ENCODE data around the gene PVALEF. TPM values are rescaled to one million over a fixed set of nuclear protein-coding genes. Genes with fewer than 3 reads are reported as not detected.

Gene PVALEF
- total and polyA plus RNA-seq, 2 donors: not detected

DNA sequence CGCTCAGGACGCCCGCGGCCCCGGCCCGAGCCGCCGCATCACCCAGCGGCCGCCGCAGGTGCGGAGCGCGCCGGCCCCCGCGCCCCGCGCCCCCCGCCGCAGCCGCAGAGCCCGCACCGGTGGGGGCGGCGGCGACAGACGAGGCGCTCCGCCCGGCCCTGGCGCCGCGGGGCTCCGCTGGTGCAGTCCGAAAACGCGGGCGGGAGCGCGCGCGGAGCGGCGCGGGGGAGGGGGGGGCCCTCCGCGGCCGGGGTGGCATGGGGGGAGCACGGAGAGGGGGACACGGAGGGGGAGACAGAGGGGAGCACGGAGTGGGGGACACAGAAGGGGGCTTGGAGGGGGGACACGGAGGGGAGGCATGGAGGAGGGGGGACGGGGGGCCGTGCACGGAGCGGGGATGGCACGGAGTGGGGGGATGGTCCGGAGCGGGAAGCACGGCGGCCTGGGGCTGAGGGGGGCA, 756 bp downstream of the PVALEF start, which contains the start of gene AATK:
TSS of gene AATK (minus strand) at position 189 of the 460 bp plus-strand sequence. CDS start 229 bp downstream, outside the sequence.
- Histone ChIP-seq H3K4me3 (ENCODE audit: low read depth, low read length) (peak within 1 kb of the TSS; percentile 44), H3K27ac (ENCODE audit: low read depth) (no peak within 1 kb of the TSS), H3K36me3 (ENCODE audit: insufficient read depth) (no peaks in the 10 kb centered on the region), H3K4me1 (ENCODE audit: insufficient read depth) (no peaks in the 10 kb centered on the region)
- WGBS: 1% methylated on average over 55 of the region's 62 CpGs
- no peak for DNase-seq (ENCODE audit: extremely low spot score)

DNA sequence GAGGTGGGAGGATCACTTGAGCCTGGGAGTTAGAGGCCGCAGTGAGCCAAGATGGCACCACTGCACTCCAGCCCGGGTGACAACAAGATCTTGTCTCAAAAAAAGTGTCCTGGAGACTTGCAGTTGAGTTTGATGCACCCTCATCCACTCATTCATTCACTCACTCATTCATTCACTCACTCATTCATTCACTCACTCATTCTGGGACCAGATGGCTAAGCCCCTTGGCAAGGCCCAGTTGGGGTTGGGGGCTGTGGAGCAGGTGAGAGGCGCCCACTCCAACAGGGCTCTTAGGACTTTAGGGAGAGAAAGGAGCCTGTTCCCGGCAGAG, 1.9 kb downstream of the PVALEF start:
- WGBS: 96% methylated on average over 4 of the region's 4 CpGs
- no peak for DNase-seq (ENCODE audit: extremely low spot score)
- no peak overlapping the region for H3K27ac ChIP-seq (ENCODE audit: low read depth)
- H3K4me1 ChIP-seq (ENCODE audit: insufficient read depth): no peaks in the 10 kb centered on the region
- no peaks in the 10 kb centered on the region for H3K36me3 ChIP-seq (ENCODE audit: insufficient read depth)
- no peak overlapping the region for H3K4me3 ChIP-seq (ENCODE audit: low read depth, low read length)

DNA sequence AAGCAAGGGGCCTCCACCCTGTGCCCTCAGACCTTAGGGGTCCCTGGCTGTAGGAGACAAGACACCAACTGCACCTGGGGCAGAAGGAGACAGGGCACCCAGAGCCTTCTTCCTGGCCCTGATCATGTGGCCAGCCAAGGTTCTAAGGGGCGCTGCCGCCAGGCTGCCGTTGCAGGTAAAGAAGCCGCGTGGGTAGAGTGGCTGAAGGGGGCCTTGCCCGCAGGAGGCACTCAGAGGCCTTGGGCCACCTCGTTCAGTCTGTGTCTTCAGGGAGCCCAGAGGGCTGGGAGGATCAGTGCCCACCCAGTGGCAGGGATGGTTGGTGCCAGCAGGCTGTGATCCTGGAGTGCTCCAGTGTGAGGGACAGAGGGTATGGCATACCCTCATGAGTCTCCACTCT, 2.3 kb downstream of the PVALEF start:
- Histone ChIP-seq H3K36me3 (ENCODE audit: insufficient read depth) (no peaks in the 10 kb centered on the region), H3K27ac (ENCODE audit: low read depth) (no peak overlapping the region), H3K4me3 (ENCODE audit: low read depth, low read length) (no peak overlapping the region), H3K4me1 (ENCODE audit: insufficient read depth) (no peaks in the 10 kb centered on the region)
- no peak for DNase-seq (ENCODE audit: extremely low spot score)
- 96% methylated on average over 7 of the region's 7 CpGs for WGBS

DNA sequence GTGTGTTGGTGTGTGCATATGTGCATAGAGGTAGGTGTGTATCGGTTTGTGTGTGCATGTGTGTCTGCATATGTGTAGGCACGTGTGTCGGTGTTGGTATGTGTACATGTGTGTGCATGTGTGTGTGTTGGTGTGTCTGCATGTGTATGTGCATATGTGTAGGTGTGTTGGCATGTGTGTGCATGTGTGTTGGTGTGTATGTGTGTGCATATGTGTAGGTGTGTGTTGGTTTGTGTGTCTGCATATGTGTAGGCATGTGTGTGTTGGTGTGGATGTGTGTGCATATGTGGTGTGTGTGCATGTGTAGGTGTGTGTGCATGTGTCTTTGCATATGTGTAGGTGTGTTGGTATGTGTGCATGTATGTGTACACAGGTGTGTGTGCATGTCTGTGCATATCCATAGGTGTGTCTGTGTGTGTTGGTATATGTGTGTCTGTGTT, 4.6 kb downstream of the PVALEF start:
- WGBS: 98% methylated on average over 3 of the region's 3 CpGs
- DNase-seq (ENCODE audit: extremely low spot score): no peak
- no peak overlapping the region for H3K27ac ChIP-seq (ENCODE audit: low read depth)

DNA sequence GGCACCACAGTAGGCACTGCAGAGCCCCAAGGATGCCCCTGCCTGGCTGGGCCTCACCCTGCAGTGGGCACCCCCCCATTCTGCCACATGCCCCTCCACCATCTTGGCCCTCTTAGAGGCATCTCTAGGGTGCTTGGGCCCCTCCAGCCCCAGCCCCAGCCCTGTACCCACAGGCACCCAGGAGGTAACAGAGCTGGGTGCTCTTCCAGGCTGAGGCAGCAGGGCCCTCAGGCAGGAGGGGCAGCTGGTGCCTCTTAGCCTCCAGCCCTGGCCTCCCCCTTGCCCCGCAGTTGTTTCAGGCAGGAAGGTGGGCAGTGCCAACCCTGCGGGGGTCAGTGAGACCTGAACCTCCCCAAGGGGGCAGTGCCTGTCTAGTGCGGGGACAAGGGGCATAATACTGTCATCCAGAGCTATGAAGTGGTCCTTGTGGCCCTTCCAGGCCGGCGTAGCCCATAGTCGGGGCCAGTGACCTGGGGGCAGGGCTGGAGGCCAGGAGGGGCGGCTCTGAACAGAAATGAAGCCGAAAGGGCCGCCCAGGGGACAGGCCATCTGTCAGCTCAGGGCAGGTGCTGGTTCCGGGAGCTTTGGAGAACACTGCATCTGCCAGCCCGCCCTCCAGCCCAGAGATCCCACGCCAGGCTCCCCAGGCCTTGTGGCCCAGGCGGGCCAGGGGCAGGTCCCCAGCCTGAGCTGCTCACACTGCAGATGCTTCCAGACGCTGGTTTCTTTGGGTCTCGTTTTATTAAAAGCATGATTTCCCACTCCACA, 5.6 kb downstream of the PVALEF start:
- Histone ChIP-seq H3K4me3 (ENCODE audit: low read depth, low read length) (no peak overlapping the region), H3K27ac (ENCODE audit: low read depth) (no peak overlapping the region), H3K4me1 (ENCODE audit: insufficient read depth) (no peaks in the 10 kb centered on the region), H3K36me3 (ENCODE audit: insufficient read depth) (no peaks in the 10 kb centered on the region)
- 92% methylated on average over 15 of the region's 15 CpGs for WGBS
- no peak for DNase-seq (ENCODE audit: extremely low spot score)

More for the DNA sequence above, 4.6 kb downstream of the PVALEF start:
- Histone ChIP-seq H3K4me3 (ENCODE audit: low read depth, low read length) (no peak overlapping the region), H3K36me3 (ENCODE audit: insufficient read depth) (no peaks in the 10 kb centered on the region), H3K4me1 (ENCODE audit: insufficient read depth) (no peaks in the 10 kb centered on the region)

DNA sequence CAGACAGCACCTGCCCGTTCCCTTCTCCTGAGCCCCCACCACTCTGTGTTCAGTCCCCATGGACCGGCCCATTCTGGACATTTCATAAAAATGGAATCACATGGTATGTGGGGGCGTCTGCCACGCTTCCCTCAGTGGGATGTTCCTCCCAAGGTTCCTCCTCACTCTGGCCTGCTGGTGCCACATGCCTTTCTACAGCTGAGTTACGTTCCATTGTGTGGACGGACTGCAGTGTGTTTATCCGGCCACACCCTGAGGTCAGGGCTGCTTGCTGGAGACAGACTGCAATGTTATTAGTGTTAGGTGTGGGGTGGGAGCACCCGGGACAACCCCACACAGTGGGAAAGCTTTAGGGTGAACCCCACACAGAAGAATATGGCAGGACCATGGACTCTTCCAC, 6.6 kb downstream of the PVALEF start:
- DNase-seq (ENCODE audit: extremely low spot score): no peak
- WGBS: 58% methylated on average over 8 of the region's 8 CpGs
- H3K4me1 ChIP-seq (ENCODE audit: insufficient read depth): no peaks in the 10 kb centered on the region

DNA sequence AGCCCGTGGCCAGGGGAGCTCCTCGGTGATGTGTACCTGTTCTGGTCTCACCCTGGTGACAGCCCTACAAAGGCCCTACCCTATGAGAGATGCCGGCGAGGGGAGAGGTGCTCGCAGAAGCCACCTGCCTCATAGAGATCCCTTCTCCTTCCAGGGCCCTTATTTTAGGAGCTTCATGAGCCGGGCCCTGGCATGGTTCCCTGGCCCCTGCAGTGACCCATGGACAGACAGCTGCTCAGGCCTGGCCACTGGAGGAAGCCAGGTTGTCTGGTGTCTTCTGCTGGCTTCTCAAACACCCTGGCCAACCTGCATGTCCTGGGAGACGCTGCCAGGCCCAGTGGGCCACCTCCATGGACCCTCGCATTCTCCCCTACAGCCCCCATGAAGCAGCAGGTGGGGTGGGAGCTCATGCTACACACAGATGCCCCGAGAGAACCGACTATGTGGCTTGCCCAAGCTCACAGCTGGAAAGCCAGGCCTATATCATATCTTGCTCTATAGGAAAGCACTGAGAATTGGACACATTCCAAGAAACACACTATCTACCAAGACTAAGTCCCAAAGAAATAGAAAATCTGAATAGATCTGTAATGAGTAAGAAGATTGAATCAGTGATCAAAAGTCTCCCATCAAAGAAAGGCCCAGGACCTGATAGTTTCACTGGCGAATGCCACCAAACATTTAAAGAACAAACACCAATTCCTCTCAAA, 7.9 kb downstream of the PVALEF start:
- no peaks in the 10 kb centered on the region for H3K36me3 ChIP-seq (ENCODE audit: insufficient read depth)
- H3K4me1 ChIP-seq (ENCODE audit: insufficient read depth): no peaks in the 10 kb centered on the region
- H3K4me3 ChIP-seq (ENCODE audit: low read depth, low read length): no peak overlapping the region
- no peak overlapping the region for H3K27ac ChIP-seq (ENCODE audit: low read depth)
- no peak for DNase-seq (ENCODE audit: extremely low spot score)
- 82% methylated on average over 11 of the region's 11 CpGs for WGBS

More for the DNA sequence above, 6.6 kb downstream of the PVALEF start:
- Histone ChIP-seq H3K27ac (ENCODE audit: low read depth) (no peak overlapping the region), H3K4me3 (ENCODE audit: low read depth, low read length) (no peak overlapping the region), H3K36me3 (ENCODE audit: insufficient read depth) (no peaks in the 10 kb centered on the region)

DNA sequence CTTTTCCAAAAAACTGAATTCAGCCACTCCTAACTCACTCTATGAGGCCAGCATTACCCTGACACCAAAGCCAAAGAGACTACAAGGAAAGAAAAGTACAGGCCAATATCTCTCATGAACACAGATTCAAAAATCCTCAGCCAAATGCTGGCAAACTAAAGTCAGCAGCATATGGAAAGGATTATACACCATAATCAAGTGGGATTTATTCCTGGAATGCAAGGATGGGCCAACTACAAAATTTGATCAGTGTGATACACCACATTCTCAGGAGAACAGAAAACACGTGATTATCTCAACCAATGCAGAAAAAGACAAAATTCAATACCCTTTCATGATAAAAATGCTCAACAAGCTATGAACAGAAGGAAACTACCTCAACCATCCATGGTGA, 8.5 kb downstream of the PVALEF start:
- no peak overlapping the region for H3K27ac ChIP-seq (ENCODE audit: low read depth)
- H3K4me1 ChIP-seq (ENCODE audit: insufficient read depth): no peaks in the 10 kb centered on the region
- DNase-seq (ENCODE audit: extremely low spot score): no peak
- H3K36me3 ChIP-seq (ENCODE audit: insufficient read depth): no peaks in the 10 kb centered on the region
- no peak overlapping the region for H3K4me3 ChIP-seq (ENCODE audit: low read depth, low read length)
- WGBS: 63% methylated on average over 1 of the region's 1 CpG

DNA sequence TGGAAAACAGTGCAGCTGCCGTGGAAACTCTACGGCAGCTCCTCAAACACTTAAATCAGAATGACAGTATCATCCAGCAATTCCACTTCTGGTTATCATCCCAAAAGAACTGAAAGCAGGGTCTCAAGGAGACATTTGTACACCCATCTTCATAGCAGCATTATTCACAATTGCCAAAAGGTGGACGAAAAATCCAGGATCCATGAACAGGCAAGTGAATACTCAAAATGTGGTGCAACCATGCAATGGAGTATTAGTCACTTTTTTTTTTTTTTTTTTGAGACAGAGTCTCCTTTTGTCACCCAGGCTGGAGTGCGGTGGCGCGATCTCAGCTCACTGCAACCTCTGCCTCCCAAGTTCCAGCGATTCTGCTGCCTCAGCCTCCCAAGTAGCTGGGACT, 11.4 kb downstream of the PVALEF start:
- no peak overlapping the region for H3K27ac ChIP-seq (ENCODE audit: low read depth)
- no peak overlapping the region for H3K4me3 ChIP-seq (ENCODE audit: low read depth, low read length)
- 97% methylated on average over 7 of the region's 7 CpGs for WGBS
- H3K4me1 ChIP-seq (ENCODE audit: insufficient read depth): no peaks in the 10 kb centered on the region
- no peak for DNase-seq (ENCODE audit: extremely low spot score)
- H3K36me3 ChIP-seq (ENCODE audit: insufficient read depth): no peaks in the 10 kb centered on the region

DNA sequence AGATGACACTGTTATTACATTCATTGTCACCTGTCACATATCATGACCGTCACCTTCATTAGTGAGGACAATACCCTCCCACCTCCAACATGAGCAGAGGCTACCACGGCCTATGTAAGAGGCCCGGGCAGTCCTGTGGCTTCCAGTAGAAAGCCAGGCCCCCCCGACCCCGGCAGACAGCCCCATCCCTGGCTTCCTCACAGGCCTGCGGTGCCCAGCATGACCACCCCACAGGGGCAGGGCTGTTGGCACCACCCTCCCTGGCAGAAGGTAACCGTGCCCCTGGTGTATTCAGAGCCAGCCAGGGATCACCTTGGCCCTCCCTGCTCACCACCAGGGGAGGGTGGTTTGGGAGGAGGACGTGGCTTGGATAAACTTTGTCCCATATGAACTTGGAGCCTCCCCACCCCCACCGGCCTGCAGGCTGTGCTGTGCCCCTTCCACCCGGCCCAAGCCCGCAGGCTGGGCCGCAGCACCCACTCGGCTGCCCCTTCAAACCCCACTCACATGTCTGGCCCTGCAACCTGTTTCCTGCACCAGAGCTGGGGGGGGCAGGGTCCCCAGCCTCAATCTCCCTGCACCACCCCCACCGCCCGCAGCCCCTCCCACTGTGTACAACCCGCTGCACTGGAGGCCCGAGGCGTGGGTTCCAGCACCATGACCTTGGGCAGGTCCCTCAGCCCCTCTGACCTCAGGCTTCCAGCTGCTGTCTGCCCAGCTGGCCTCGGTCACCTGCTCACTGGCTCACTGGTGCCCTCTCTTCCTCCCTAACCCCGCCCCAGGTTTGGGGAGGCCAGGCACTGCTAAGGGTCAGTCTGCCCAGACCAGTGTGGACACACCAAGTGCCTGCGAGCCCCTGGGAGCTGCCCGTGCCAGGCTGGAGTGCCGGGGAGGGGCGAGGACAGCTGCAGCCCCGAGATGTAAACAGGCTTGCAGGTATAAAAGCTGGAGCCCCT, 13.1 kb downstream of the PVALEF start:
- no peak overlapping the region for H3K27ac ChIP-seq (ENCODE audit: low read depth)
- H3K4me1 ChIP-seq (ENCODE audit: insufficient read depth): no peaks in the 10 kb centered on the region
- DNase-seq (ENCODE audit: extremely low spot score): no peak
- no peaks in the 10 kb centered on the region for H3K36me3 ChIP-seq (ENCODE audit: insufficient read depth)
- no peak overlapping the region for H3K4me3 ChIP-seq (ENCODE audit: low read depth, low read length)
- WGBS: 90% methylated on average over 25 of the region's 25 CpGs

DNA sequence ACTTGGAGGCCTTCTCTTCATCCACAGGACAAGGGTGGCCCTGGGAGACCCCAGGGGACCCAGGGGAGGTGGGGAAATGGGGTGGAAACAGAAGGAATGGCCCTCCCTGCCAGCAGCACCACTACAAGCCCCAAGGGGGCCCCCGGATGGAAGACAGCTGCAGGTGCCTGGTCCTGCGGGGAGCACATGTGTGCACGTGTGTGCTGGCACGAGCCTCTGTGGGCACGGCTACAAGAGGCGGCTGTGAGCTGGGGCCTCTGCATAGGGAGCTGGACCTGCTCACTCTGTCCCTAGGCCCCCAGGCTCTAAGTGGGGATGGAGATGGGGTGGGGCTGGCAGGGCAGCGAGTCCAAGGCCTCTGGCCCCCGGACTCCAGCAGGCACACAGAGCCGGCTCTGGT, 13.9 kb downstream of the PVALEF start:
- WGBS: 64% methylated on average over 9 of the region's 9 CpGs
- Histone ChIP-seq H3K4me3 (ENCODE audit: low read depth, low read length) (no peak overlapping the region), H3K27ac (ENCODE audit: low read depth) (no peak overlapping the region), H3K36me3 (ENCODE audit: insufficient read depth) (no peaks in the 10 kb centered on the region), H3K4me1 (ENCODE audit: insufficient read depth) (no peaks in the 10 kb centered on the region)
- DNase-seq (ENCODE audit: extremely low spot score): no peak

DNA sequence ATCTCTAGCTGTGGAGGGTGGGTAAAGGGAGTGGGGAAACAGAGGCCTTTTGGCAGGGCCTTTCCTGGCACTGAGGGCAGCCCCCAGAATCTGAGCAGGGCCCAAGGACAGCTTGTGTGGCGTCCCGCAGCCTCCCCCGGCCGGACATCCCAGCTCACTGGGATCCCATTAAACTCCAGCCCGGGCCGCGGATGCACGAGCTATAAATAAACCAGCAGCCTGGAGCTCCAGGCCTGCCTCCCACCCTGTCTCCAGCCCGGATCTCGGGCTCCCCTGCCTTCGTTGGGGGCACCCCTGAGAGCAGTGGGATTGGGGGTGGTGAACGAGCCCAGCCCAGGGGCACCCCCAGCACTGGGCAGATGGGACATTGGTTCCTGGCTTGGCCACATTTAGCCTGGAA, 14.6 kb downstream of the PVALEF start:
- DNase-seq (ENCODE audit: extremely low spot score): no peak
- WGBS: 29% methylated on average over 12 of the region's 12 CpGs

More for the DNA sequence above, 14.6 kb downstream of the PVALEF start:
- H3K4me1 ChIP-seq (ENCODE audit: insufficient read depth): no peaks in the 10 kb centered on the region
- no peak overlapping the region for H3K4me3 ChIP-seq (ENCODE audit: low read depth, low read length)
- H3K36me3 ChIP-seq (ENCODE audit: insufficient read depth): no peaks in the 10 kb centered on the region
- no peak overlapping the region for H3K27ac ChIP-seq (ENCODE audit: low read depth)
